ENCODE results near the gene COL23A1. TPM values are rescaled to one million over a fixed set of nuclear protein-coding genes. Genes with fewer than 3 reads are reported as not detected.

Gene COL23A1
- total and polyA plus RNA-seq, 2 donors (not counting 1 experiment from before 2014, with no cell fraction given), result 0.20 TPM; not detected in 1

DNA sequence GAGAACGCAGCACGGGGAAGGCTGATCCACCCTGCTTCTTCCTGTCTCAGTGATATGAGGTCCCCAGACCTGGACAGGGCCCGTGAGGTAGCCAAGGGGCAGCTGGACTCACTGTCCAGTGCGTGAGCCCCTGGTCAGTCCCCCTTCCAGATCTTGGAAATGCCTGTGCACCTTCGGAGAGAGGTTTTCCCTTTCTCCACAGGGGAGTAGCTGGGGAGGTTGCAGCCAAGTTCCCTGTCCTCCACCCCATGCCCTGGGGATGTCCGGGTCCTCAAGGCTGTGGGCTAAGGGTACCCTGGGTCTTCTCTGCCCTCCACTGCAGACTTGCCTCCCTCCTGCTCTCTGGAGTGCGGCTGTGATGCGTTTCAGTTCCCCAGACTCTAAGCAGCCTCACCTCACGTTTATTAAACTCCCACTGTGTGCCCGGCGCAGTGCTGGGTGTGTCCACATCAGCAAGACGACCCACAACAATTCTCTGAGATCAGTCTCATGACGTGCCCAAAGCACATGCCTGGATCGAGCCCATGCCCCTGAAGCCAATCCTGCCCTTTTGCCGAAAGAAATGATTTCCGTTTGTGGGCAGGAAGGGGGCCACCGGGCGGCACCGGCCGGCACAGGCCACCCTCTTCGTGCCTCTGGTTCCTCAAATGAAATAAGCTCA is 256.2 kb downstream of the COL23A1 start:
- peaks cover 0 to 4% (median 0%) of the 10 kb centered on the region in 4 experiments for H3K27me3 ChIP-seq (replicated peaks in 1 of 4; ENCODE audit: control extremely low read depth in 1 of 4, control insufficient read depth in 3 of 4, insufficient read depth in 4 of 4, low read length in 3 of 4)
- H3K9ac ChIP-seq (ENCODE audit: low read length), result no peak overlapping the region
- WGBS (ENCODE audit: insufficient coverage), result 86% methylated on average over 21 of the region's 21 CpGs
- no peak for DNase-seq
- H3K9me3 ChIP-seq (ENCODE audit: control extremely low read depth in 1 of 3, control insufficient read depth in 2 of 3, insufficient read depth in 1 of 3, low read length in 2 of 3), result no peaks in the 10 kb centered on the region
- H3K27ac Mint-ChIP-seq, result no peak overlapping the region
- no peak overlapping the region for H3K4me2 ChIP-seq (replicated peaks; ENCODE audit: low read depth, low read length, poor library complexity, severe bottlenecking)
- intact Hi-C loops (cut with micrococcal nuclease), result no loop called here
- peaks cover under 1% of the 10 kb centered on the region for H3K27me3 Mint-ChIP-seq
- CTCF ChIA-PET, result no interaction called here
- no peaks in the 10 kb centered on the region for H3K4me1 Mint-ChIP-seq
- no peak for TF ChIP-seq CTCF (IDR thresholded peaks at IDR 0.05)
- TF ChIP-seq EZH2 (IDR thresholded peaks at IDR 0.05; ENCODE audit: borderline replicate concordance, insufficient read depth, low read depth, low read length, poor library complexity, severe bottlenecking), result no peak
- no peak overlapping the region for H3K4me3 ChIP-seq (ENCODE audit: control extremely low read depth in 1 of 5, extremely low read depth in 1 of 5, insufficient read depth in 1 of 5, low read depth in 2 of 5, low read length in 4 of 5)
- H3K4me1 ChIP-seq (ENCODE audit: control insufficient read depth in 2 of 2, insufficient read depth in 2 of 2, low read length in 2 of 2), result no peaks in the 10 kb centered on the region
- no peaks in the 10 kb centered on the region for H3K79me2 ChIP-seq (ENCODE audit: control insufficient read depth, insufficient read depth, low read length)
- H3K27ac ChIP-seq (ENCODE audit: low read length in 2 of 2), result no peak overlapping the region
- H2AFZ ChIP-seq (ENCODE audit: insufficient read depth, low read depth, low read length, poor library complexity, severe bottlenecking), result no peak overlapping the region
- H3K36me3 ChIP-seq (replicated peaks in 1 of 2; ENCODE audit: control extremely low read depth in 1 of 2, control insufficient read depth in 1 of 2, extremely low read depth in 1 of 2, insufficient read depth in 2 of 2, low read length in 1 of 2), result no peaks in the 10 kb centered on the region
- no peak for ATAC-seq (ENCODE audit: low read depth)
- H3K9me3 Mint-ChIP-seq (ENCODE audit: insufficient read depth), result no peaks in the 10 kb centered on the region
- H4K20me1 ChIP-seq (ENCODE audit: control insufficient read depth, insufficient read depth, low read length, poor library complexity, severe bottlenecking), result no peaks in the 10 kb centered on the region
- no peak overlapping the region for H3K4me3 Mint-ChIP-seq
- POLR2A ChIA-PET, result no interaction called here

GRCh38 chr5:178332210-178332641 is 258.0 kb downstream of the COL23A1 start:
- Histone ChIP-seq H3K4me2 (replicated peaks; ENCODE audit: low read depth, low read length, poor library complexity, severe bottlenecking) (no peak overlapping the region), H4K20me1 (ENCODE audit: control insufficient read depth, insufficient read depth, low read length, poor library complexity, severe bottlenecking) (no peaks in the 10 kb centered on the region), H3K4me1 (ENCODE audit: control insufficient read depth in 2 of 2, insufficient read depth in 2 of 2, low read length in 2 of 2) (no peaks in the 10 kb centered on the region), H2AFZ (ENCODE audit: insufficient read depth, low read depth, low read length, poor library complexity, severe bottlenecking) (no peak overlapping the region), H3K9ac (ENCODE audit: low read length) (no peak overlapping the region), H3K27ac (ENCODE audit: low read length in 2 of 2) (no peak overlapping the region), H3K79me2 (ENCODE audit: control insufficient read depth, insufficient read depth, low read length) (no peaks in the 10 kb centered on the region), H3K27me3 (replicated peaks in 1 of 4; ENCODE audit: control extremely low read depth in 1 of 4, control insufficient read depth in 3 of 4, insufficient read depth in 4 of 4, low read length in 3 of 4) (no peaks in the 10 kb centered on the region), H3K36me3 (replicated peaks in 1 of 2; ENCODE audit: control extremely low read depth in 1 of 2, control insufficient read depth in 1 of 2, extremely low read depth in 1 of 2, insufficient read depth in 2 of 2, low read length in 1 of 2) (no peaks in the 10 kb centered on the region), H3K9me3 (ENCODE audit: control extremely low read depth in 1 of 3, control insufficient read depth in 2 of 3, insufficient read depth in 1 of 3, low read length in 2 of 3) (no peaks in the 10 kb centered on the region), H3K4me3 (ENCODE audit: control extremely low read depth in 1 of 5, extremely low read depth in 1 of 5, insufficient read depth in 1 of 5, low read depth in 2 of 5, low read length in 4 of 5) (no peak overlapping the region)
- no peak for TF ChIP-seq EZH2 (IDR thresholded peaks at IDR 0.05; ENCODE audit: borderline replicate concordance, insufficient read depth, low read depth, low read length, poor library complexity, severe bottlenecking)
- TF ChIP-seq CTCF (IDR thresholded peaks at IDR 0.05), result no peak
- no peaks in the 10 kb centered on the region for H3K9me3 Mint-ChIP-seq (ENCODE audit: insufficient read depth)
- no peak overlapping the region for H3K4me3 Mint-ChIP-seq
- no peak overlapping the region for H3K27ac Mint-ChIP-seq
- no peaks in the 10 kb centered on the region for H3K4me1 Mint-ChIP-seq
- ATAC-seq (ENCODE audit: low read depth), result no peak
- peaks cover 3% of the 10 kb centered on the region for H3K27me3 Mint-ChIP-seq
- POLR2A ChIA-PET, result no interaction called here
- CTCF ChIA-PET, result no interaction called here
- no peak for DNase-seq
- WGBS (ENCODE audit: insufficient coverage), result 83% methylated on average over 6 of the region's 7 CpGs
- intact Hi-C loops (cut with micrococcal nuclease), result no loop called here

All from B cell (primary cell).